ENCODE results near the gene ULBP1.
"Not testable (repeated sequence)": the region's sequence is repeated elsewhere in the genome, so short reads cannot be mapped to it uniquely, and the experiment has no call there.

The ULBP1 gene

DNA sequence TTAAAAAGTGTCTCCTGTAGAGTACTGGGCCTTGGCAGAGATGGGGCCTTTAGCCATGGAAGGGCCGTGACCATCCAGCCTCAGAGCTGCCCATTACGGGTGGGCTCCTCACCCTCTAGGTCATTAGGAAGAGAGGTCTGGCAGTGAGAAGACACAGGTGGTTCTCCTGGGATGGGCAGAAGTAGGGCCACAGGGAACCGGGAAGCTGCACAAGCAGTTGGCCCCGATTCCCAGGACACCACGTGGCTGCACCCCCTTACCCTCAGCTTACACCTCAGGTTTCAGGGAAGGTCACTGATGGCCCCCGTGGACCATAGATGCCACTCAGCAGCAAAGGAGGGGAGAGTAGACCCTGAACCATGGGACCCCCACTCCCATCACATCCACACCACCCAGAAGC is 42.4 kb upstream of the ULBP1 start:
- no peak overlapping the region for H3K27ac ChIP-seq
- no peak for TF ChIP-seq ZFX (IDR thresholded peaks at IDR 0.05)
- TF ChIP-seq, protein P1, sequence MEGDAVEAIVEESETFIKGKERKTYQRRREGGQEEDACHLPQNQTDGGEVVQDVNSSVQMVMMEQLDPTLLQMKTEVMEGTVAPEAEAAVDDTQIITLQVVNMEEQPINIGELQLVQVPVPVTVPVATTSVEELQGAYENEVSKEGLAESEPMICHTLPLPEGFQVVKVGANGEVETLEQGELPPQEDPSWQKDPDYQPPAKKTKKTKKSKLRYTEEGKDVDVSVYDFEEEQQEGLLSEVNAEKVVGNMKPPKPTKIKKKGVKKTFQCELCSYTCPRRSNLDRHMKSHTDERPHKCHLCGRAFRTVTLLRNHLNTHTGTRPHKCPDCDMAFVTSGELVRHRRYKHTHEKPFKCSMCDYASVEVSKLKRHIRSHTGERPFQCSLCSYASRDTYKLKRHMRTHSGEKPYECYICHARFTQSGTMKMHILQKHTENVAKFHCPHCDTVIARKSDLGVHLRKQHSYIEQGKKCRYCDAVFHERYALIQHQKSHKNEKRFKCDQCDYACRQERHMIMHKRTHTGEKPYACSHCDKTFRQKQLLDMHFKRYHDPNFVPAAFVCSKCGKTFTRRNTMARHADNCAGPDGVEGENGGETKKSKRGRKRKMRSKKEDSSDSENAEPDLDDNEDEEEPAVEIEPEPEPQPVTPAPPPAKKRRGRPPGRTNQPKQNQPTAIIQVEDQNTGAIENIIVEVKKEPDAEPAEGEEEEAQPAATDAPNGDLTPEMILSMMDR (conservative IDR thresholded peaks at IDR 0.05) = no peak

- not testable (repeated sequence) for H3K27ac ChIP-seq
Measured at GRCh38 chr6:149922091-149922490, 41.7 kb upstream of the ULBP1 start.

GRCh38 chr6:149922642-149923326 is 41.0 kb upstream of the ULBP1 start, which contains the start of gene RAET1G:
Gene RAET1G (minus strand): TSS chr6:149923121. CDS start chr6:149923010, 111 bp downstream.
- TF ChIP-seq, protein P1 (conservative IDR thresholded peaks at IDR 0.05) = no peak
- TF ChIP-seq ZFX (IDR thresholded peaks at IDR 0.05) = no peak
- no peak within 1 kb of the TSS; the same call in 1 of the 2 replicates for H3K27ac ChIP-seq

- no peak for TF ChIP-seq ZFX (IDR thresholded peaks at IDR 0.05)
- TF ChIP-seq, protein P1 (conservative IDR thresholded peaks at IDR 0.05) = no peak
Measured at GRCh38 chr6:149923327-149923986, 40.3 kb upstream of the ULBP1 start.

GRCh38 chr6:149924206-149924932 is 39.4 kb upstream of the ULBP1 start:
- TF ChIP-seq ZFX (IDR thresholded peaks at IDR 0.05) = no peak
- TF ChIP-seq, protein P1 (conservative IDR thresholded peaks at IDR 0.05) = no peak

More at GRCh38 chr6:149923327-149923986, 40.3 kb upstream of the ULBP1 start:
- no peak overlapping the region; the same call in 1 of the 2 replicates for H3K27ac ChIP-seq

DNA sequence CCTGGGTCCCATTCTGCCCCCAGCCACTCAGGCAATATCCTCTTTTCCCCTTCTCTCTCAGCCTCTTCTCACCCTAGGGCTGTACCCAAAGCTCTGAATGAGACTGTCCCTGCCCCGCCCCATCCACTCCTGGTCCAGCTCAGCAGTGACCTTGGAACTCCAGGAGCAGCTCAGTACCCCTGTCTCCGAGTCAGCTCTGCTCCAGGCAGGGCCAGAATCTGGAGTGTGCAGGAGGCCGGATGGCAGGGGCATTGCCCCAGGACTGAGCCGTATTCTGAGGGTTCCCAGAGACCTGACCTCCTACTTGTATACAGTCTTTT is 38.9 kb upstream of the ULBP1 start:
- TF ChIP-seq ZFX (IDR thresholded peaks at IDR 0.05) = no peak
- TF ChIP-seq, protein P1 (conservative IDR thresholded peaks at IDR 0.05) = no peak
- no peak overlapping the region for H3K27ac ChIP-seq

More at GRCh38 chr6:149924206-149924932, 39.4 kb upstream of the ULBP1 start:
- no peak overlapping the region for H3K27ac ChIP-seq

- TF ChIP-seq, protein P1 (conservative IDR thresholded peaks at IDR 0.05) = no peak
- no peak for TF ChIP-seq ZFX (IDR thresholded peaks at IDR 0.05)
- no peak overlapping the region for H3K27ac ChIP-seq
Measured at GRCh38 chr6:149925253-149925973, 38.3 kb upstream of the ULBP1 start.
